HG02759 (cell line): ENCODE data around the gene IRF8.
A peak's percentile ranks its signal among the peaks of the same experiment; 100 is the strongest.
"Not testable (repeated sequence)": the region's sequence is repeated elsewhere in the genome, so short reads cannot be mapped to it uniquely, and the experiment has no call there.

Source experiments
- ATAC-seq: cut with Tn5 transposase; IDR thresholded peaks from one replicate; pipeline ENCODE4 v1.9.1; 2021; ENCODE audit warnings: mild to moderate bottlenecking, moderate library complexity; ENCODE audit not compliant: unreplicated experiment

The IRF8 gene

GRCh38 chr16:85931596-85932402 lies 32.8 kb downstream of the IRF8 start:
- ATAC-seq: no peak

DNA sequence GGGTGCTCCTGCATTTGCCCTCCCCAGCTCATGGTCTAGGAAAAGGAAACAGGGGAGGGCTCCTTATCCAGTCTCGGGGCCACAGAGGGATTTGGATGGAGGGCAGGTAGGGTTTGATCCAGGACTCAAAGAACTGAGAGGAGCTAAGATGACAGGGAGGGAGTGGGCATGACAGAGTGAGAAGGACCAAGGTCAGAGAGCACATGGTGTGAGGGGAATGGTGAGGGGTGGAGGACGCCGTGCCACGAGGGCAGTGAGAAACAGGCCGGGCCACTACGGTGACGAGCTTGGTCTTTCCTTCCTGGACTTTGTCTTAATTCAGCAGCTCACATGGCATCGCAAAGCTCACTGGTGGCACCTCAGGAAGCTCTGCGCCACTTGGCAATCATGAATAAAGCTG lies 35.2 kb downstream of the IRF8 start:
- ATAC-seq: no peak

DNA sequence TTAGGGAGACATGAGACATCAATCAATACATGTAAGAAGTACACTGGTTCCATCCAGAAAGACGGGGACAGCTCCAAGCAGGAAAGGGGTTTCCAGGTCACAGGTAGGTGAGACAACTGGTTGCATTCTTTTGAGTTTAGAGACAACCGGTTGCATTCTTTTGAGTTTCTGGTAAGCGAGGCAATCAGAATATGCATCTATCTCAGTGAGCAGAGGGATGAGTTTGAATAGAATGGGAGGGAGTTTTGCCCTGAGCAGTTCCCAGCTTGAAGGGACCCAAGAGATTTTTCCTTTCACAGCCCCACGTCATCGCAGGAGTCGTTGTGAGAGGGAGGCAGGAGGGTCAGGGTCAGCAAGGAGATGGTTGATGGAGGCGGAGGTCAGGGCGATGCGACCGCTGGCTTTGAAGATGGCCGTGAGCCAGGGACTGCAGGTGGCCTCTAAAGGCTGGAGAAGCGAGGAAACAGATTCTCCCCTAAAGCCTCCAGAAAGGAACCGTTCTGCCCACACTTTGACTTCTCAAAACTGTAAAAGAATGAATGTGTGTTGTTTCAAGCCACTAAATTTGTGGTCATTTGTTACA lies 36.5 kb downstream of the IRF8 start:
- peak; percentile 18 for ATAC-seq

GRCh38 chr16:85935974-85936760 lies 37.2 kb downstream of the IRF8 start:
- peak; percentile 74 for ATAC-seq

- peak; percentile 12 for ATAC-seq
Measured at GRCh38 chr16:85936816-85937215, 37.9 kb downstream of the IRF8 start.

DNA sequence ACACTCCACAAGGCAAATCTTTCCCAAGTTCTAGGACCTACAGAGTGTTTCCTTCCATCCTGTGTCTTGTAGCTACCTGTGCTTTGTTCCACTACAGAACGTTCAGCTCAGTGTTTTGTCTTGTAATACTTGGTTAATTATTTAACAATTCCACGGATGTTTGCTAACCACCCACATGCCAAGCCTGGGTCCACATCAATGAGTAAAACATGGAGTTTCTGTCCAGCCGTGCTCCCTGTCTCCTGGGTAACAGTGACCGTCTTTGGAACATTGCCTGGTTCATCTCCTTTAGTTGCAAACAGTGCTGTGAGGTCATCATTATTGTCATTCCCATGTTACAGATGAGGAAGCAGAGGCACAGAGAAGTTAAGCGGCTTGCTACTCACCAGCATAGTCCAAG lies 41.3 kb downstream of the IRF8 start:
- no peak for ATAC-seq

DNA sequence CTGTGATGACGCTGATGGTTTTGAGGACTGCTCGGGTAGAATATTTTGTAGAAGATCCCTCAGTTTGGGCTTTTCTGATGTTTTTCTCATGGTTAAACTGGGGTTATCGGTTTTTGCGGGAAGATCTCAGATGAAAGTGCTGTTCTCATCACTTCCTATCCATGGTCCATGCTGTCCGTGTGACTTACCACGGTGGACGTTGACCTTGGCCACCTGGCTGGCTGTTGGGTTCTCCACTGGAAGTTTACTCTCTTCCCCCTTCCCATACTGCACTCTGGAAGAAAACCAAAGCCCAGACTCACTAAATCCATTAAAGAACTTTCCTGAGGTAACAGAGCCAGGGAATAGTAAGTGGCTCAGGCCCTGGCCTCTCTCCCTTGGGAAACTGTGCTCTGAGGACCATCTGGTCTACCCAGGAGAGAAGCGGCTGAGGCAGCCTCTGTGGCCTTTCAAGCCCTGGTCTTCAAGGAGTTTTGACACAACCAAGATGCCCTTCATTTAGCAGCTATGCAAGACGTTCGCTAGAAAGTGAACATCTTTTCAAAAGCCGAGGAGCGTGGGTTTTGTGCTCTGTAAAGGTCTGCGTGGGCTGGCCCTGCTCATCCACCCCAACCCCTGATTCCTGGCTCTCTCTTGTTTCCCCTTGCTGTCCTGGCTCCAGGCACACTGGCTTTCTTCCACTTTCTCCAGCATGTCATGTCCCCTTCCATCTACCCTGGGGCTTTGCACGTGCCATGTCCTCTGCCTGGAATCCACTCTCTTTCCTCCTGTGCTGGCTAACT lies 43.1 kb downstream of the IRF8 start:
- no peak for ATAC-seq

DNA sequence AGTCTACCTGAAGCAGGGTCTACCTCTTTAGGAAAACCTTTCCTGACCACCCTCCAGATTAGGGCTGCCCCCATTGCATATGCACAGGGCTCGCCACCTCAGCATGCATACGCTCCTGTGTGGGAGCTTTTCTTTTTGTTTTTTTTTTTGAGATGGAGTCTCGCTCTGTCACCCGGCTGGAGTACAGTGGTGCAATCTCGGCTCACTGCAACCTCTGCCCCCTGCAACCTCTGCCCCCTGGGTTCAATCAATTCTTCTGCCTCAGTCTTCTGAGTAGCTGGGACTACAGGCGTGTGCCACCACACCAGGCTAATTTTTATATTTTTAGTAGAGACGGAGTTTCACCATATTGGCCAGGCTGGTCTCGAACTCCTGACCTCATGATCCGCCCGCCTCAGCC lies 43.7 kb downstream of the IRF8 start:
- not testable (repeated sequence) for ATAC-seq

DNA sequence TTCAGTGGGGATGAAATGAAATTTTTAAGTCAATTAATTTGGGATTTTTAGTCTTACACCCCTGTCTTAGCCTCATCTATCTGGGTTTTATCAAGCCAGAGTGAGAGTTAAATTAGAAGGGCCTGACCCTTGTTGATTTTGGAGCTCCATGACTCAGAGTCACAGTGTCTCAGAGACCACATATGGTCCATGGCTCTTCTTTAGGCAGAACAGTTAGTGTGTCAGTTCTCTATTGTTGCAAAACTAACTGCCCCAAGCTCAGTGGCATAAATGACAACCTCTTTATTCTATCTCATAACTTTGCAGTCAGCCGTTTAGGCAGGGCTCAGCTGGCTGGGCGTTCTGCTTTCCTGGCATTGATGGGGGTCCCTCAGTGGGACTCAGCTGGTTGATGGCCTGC lies 44.7 kb downstream of the IRF8 start:
- no peak for ATAC-seq

DNA sequence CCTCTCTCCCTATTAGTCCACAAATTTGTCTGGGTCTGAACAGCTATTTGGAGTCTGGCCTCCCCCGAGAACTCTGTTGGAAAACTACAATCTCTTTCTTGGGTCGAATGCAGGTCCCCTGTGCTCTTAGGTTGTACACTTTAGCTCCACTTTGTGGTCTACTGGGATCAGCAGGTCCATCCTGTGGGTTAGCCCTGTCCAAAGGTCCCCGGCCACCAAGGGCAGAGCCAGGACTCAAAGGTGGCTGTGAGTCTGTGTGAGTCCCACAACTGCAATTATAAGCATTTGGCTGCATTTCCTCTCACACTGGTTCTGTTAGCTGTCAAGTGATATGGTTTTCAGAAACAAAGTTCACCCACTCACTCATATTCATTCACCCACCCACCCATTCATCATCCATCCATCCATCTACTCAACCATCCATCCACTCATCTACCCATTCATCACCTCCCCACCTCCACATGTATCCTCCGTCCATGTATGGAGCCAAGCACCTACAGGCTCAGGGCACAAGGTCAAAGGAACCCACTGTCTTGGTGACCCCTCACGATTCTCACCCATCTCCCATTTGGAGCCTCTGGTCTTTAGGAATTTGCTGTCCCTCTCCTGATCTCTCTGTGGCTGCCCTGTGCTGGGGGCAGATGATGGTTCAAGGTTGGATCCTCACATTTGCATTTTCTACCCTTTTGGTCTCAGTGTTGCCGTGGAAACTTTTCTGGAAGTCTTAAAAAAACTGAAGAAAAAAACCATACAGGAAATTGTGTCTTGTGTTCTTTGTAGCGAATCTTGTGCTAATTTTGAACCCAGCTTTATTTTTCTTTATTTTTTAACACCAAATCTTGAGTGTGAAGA lies 45.8 kb downstream of the IRF8 start:
- no peak for ATAC-seq

GRCh38 chr16:85945424-85945751 lies 46.4 kb downstream of the IRF8 start:
- no peak for ATAC-seq

GRCh38 chr16:85946541-85947124 lies 47.7 kb downstream of the IRF8 start:
- ATAC-seq: no peak

GRCh38 chr16:85947230-85948137 lies 48.5 kb downstream of the IRF8 start:
- peak; percentile 63 for ATAC-seq

GRCh38 chr16:85948138-85948509 lies 49.2 kb downstream of the IRF8 start:
- ATAC-seq: peak; percentile 31

DNA sequence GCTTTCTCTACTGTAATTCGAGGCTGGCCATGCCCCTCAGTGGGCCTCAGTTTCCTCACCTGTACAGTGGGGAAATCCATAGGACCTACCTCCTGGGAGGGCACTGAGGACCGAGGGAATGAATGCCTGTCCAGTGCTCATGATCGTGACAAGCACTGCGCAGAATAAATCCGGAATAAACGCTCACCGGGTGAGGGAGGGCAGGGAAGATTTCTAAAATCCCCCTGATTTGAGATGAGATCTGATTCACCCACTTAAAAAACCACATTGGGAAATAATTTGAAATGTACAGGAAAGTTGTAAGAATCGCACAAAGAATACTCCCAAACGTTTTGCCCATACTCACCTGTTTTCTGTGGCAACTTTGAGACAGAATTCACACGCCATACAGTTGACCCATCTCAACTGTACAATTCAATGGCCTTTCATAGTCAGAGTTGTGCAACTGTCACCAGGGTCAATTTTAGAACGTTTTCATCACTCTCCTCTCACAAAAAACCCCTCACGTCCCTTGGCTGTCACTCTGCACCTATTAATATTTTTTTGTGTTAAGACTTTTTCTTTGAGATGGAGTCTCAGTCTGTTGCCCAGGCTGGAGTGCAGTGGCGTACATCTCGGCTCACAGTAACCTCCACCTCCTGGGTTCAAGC lies 49.8 kb downstream of the IRF8 start:
- ATAC-seq: no peak

DNA sequence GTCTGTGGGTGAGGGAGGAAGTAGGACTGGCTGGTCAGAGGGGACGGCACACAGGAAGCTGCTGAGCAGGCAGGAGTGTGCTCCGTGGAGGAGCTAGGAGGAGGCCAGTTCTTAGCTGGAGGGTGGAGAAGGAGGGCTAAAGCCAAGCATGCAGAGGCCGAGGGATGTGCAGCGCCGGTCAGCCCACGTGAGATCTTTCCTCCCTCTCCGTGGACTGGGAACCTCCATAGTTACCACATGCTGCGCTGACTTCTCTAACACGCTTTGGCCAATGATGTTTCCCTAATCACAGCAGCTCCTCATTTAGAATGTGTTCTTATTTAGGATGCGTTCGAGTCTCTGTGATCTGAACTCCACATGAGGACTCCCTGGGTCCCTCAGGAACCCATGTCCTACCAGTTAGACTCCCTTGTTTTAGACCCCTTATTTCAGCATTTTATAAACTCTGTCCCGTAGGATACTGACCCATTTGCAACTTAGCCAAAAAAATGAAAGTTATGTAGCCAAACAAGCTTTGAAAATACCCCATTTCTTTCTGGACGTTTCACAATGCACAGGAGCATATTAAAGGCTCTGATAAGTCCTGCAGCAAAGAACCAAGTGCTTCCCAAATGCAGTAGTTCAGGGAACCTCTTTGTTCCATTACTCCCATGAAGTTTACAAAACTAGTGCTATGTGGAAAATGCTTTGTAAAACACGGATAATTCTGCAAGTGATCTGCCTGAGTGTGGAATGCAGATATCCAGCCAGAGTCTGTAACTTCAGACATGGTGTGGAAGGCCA lies 51.4 kb downstream of the IRF8 start:
- ATAC-seq: no peak

GRCh38 chr16:85952197-85952596 lies 53.2 kb downstream of the IRF8 start:
- ATAC-seq: no peak

- ATAC-seq: no peak
Measured at GRCh38 chr16:85952811-85953210, 53.8 kb downstream of the IRF8 start.
